Liver (tissue), 3 donors: ENCODE results near the gene CNOT10.

Experiments used
- EGR1 ChIP-seq, 2 donors: IDR thresholded peaks; 2 replicates each; pipeline ENCODE4 v1.6.1; 2016 to 2018; ENCODE audit warnings: antibody characterized with exemption in 2 of 2, low read depth in 2 of 2
- JUND ChIP-seq, 2 donors: IDR thresholded peaks; 2 replicates each; pipeline ENCODE4 v1.6.1; 2016; ENCODE audit warnings: antibody characterized with exemption in 2 of 2
- RXRA ChIP-seq, 2 donors: IDR thresholded peaks; 2 replicates each; pipeline ENCODE4 v1.6.1; 2017 to 2018; ENCODE audit warnings: antibody characterized with exemption in 2 of 2, mild to moderate bottlenecking in 1 of 2
- SP1 ChIP-seq: IDR thresholded peaks from 2 replicates; pipeline ENCODE4 v1.6.1; 2018; ENCODE audit warnings: antibody characterized with exemption, mild to moderate bottlenecking
- TAF1 ChIP-seq: conservative IDR thresholded peaks from 2 replicates; pipeline ENCODE4 v1.6.1; 2016; ENCODE audit warnings: antibody characterized with exemption, mild to moderate bottlenecking
- YY1 ChIP-seq: IDR thresholded peaks from 2 replicates; pipeline ENCODE4 v1.6.1; 2016; ENCODE audit warnings: antibody characterized with exemption, mild to moderate bottlenecking
- TF ChIP-seq, protein P1 (sequence below): fragments of 150-350 bp; IDR thresholded peaks from 2 replicates; pipeline ENCODE4 v1.5.1; 2017; ENCODE audit warnings: improper control_type of control experiment, low read depth, low read length; ENCODE audit not compliant: missing input control
- TF ChIP-seq, protein P2 (sequence below): IDR thresholded peaks from 2 replicates; pipeline ENCODE4 v1.6.1; 2016; ENCODE audit warnings: antibody characterized with exemption
- TF ChIP-seq, protein P3 (sequence below): IDR thresholded peaks from 2 replicates; pipeline ENCODE4 v1.6.1; 2016; ENCODE audit warnings: antibody characterized with exemption
- TF ChIP-seq, protein P4 (sequence below): IDR thresholded peaks from 2 replicates; pipeline ENCODE4 v1.6.1; 2016; ENCODE audit warnings: antibody characterized with exemption, mild to moderate bottlenecking
- TF ChIP-seq, protein P5 (sequence below): IDR thresholded peaks from 2 replicates; pipeline ENCODE4 v1.6.1; 2016; ENCODE audit warnings: antibody characterized with exemption
- donor health status: healthy.
- donor health status: healthy.

DNA sequence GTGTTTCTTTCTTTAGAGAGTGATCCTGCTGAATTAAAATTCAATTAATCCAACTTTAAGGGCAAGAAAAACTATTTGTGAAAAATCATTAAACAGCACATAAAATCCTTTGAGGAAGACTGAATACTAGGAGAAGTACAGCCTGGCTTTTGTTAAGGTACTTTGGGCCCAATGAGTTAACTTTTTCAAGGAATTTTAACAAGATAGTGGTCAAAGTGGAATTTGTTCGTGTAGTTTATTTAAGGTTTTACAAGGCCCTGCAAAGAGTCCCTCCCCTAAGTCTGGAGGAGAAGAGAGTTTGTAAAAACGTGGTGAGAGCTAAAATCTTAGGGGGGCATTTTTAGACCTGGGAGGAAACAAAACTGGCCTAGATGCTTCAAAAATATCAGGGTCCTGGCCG is 106.8 kb downstream of the CNOT10 start:
- TF ChIP-seq, protein P1, sequence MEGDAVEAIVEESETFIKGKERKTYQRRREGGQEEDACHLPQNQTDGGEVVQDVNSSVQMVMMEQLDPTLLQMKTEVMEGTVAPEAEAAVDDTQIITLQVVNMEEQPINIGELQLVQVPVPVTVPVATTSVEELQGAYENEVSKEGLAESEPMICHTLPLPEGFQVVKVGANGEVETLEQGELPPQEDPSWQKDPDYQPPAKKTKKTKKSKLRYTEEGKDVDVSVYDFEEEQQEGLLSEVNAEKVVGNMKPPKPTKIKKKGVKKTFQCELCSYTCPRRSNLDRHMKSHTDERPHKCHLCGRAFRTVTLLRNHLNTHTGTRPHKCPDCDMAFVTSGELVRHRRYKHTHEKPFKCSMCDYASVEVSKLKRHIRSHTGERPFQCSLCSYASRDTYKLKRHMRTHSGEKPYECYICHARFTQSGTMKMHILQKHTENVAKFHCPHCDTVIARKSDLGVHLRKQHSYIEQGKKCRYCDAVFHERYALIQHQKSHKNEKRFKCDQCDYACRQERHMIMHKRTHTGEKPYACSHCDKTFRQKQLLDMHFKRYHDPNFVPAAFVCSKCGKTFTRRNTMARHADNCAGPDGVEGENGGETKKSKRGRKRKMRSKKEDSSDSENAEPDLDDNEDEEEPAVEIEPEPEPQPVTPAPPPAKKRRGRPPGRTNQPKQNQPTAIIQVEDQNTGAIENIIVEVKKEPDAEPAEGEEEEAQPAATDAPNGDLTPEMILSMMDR = no peak
- TF ChIP-seq, protein P2, sequence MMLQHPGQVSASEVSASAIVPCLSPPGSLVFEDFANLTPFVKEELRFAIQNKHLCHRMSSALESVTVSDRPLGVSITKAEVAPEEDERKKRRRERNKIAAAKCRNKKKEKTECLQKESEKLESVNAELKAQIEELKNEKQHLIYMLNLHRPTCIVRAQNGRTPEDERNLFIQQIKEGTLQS = no peak
- no peak for TF ChIP-seq EGR1 (IDR thresholded peaks at IDR 0.05; ENCODE audit: low read depth in 2 of 2)
- no peak for TF ChIP-seq YY1
- TF ChIP-seq, protein P3, sequence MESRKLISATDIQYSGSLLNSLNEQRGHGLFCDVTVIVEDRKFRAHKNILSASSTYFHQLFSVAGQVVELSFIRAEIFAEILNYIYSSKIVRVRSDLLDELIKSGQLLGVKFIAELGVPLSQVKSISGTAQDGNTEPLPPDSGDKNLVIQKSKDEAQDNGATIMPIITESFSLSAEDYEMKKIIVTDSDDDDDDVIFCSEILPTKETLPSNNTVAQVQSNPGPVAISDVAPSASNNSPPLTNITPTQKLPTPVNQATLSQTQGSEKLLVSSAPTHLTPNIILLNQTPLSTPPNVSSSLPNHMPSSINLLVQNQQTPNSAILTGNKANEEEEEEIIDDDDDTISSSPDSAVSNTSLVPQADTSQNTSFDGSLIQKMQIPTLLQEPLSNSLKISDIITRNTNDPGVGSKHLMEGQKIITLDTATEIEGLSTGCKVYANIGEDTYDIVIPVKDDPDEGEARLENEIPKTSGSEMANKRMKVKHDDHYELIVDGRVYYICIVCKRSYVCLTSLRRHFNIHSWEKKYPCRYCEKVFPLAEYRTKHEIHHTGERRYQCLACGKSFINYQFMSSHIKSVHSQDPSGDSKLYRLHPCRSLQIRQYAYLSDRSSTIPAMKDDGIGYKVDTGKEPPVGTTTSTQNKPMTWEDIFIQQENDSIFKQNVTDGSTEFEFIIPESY = no peak
- no peak for TF ChIP-seq SP1
- no peak for TF ChIP-seq TAF1
- no peak for TF ChIP-seq JUND (IDR thresholded peaks at IDR 0.05)
- TF ChIP-seq, protein P4, sequence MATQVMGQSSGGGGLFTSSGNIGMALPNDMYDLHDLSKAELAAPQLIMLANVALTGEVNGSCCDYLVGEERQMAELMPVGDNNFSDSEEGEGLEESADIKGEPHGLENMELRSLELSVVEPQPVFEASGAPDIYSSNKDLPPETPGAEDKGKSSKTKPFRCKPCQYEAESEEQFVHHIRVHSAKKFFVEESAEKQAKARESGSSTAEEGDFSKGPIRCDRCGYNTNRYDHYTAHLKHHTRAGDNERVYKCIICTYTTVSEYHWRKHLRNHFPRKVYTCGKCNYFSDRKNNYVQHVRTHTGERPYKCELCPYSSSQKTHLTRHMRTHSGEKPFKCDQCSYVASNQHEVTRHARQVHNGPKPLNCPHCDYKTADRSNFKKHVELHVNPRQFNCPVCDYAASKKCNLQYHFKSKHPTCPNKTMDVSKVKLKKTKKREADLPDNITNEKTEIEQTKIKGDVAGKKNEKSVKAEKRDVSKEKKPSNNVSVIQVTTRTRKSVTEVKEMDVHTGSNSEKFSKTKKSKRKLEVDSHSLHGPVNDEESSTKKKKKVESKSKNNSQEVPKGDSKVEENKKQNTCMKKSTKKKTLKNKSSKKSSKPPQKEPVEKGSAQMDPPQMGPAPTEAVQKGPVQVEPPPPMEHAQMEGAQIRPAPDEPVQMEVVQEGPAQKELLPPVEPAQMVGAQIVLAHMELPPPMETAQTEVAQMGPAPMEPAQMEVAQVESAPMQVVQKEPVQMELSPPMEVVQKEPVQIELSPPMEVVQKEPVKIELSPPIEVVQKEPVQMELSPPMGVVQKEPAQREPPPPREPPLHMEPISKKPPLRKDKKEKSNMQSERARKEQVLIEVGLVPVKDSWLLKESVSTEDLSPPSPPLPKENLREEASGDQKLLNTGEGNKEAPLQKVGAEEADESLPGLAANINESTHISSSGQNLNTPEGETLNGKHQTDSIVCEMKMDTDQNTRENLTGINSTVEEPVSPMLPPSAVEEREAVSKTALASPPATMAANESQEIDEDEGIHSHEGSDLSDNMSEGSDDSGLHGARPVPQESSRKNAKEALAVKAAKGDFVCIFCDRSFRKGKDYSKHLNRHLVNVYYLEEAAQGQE = no peak
- TF ChIP-seq, protein P5, sequence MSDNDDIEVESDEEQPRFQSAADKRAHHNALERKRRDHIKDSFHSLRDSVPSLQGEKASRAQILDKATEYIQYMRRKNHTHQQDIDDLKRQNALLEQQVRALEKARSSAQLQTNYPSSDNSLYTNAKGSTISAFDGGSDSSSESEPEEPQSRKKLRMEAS = no peak
- TF ChIP-seq RXRA (IDR thresholded peaks at IDR 0.05) = no peak
